Measurements from ENCODE around the gene CDHR5. TPM values are rescaled to one million over a fixed set of nuclear protein-coding genes. Genes with fewer than 3 reads are reported as not detected.

Gene CDHR5
- total RNA-seq, 4 donors from 2014 or later: 0.95 to 1.8 TPM; not detected in 2

GRCh38 chr11:645536-645935 lies 20.8 kb upstream of the CDHR5 start:
- intact Hi-C loops (cut with DNase I; ENCODE audit: low total_unique reads) (no loop called here), in situ Hi-C loops (cut with MboI; ENCODE audit: low sequenced_read_pairs in 4 of 4) (no loop called here)
- Histone ChIP-seq H3K27me3 (no peaks in the 10 kb centered on the region), H3K4me1 (no peaks in the 10 kb centered on the region), H3K27ac (no peak overlapping the region), H3K4me3 (no peak overlapping the region), H3K9me3 (no peaks in the 10 kb centered on the region), H3K36me3 (no peaks in the 10 kb centered on the region)
- no peak for ATAC-seq
- TF ChIP-seq POLR2A (IDR thresholded peaks at IDR 0.05) (no peak), CTCF (IDR thresholded peaks at IDR 0.05 in 4 of 5, conservative IDR thresholded peaks at IDR 0.05 in 1 of 5) (no peak)
- DNase-seq: no peak

GRCh38 chr11:643849-644738 lies 19.3 kb upstream of the CDHR5 start:
- Histone ChIP-seq H3K36me3 (no peaks in the 10 kb centered on the region), H3K27me3 (peaks cover under 1 to 1% (median 1%) of the 10 kb centered on the region in 3 donors), H3K4me3 (no peak overlapping the region), H3K27ac (no peak overlapping the region), H3K4me1 (no peaks in the 10 kb centered on the region), H3K9me3 (no peaks in the 10 kb centered on the region)
- TF ChIP-seq POLR2A (IDR thresholded peaks at IDR 0.05) (no peak), CTCF (IDR thresholded peaks at IDR 0.05 in 4 of 5, conservative IDR thresholded peaks at IDR 0.05 in 1 of 5) (no peak)
- DNase-seq (no peak), ATAC-seq (no peak)
- in situ Hi-C loops (cut with MboI; ENCODE audit: low sequenced_read_pairs in 4 of 4) (no loop called here), intact Hi-C loops (cut with DNase I; ENCODE audit: low total_unique reads) (no loop called here)

GRCh38 chr11:643366-643765 lies 18.6 kb upstream of the CDHR5 start:
- Histone ChIP-seq H3K27me3 (peaks cover 7 to 9% (median 8%) of the 10 kb centered on the region in 3 donors), H3K9me3 (no peaks in the 10 kb centered on the region), H3K4me1 (no peaks in the 10 kb centered on the region), H3K36me3 (no peaks in the 10 kb centered on the region), H3K27ac (no peak overlapping the region), H3K4me3 (no peak overlapping the region)
- DNase-seq (no peak), ATAC-seq (no peak)
- TF ChIP-seq CTCF (IDR thresholded peaks at IDR 0.05 in 4 of 5, conservative IDR thresholded peaks at IDR 0.05 in 1 of 5) (no peak), POLR2A (IDR thresholded peaks at IDR 0.05) (no peak)
- in situ Hi-C loops (cut with MboI; ENCODE audit: low sequenced_read_pairs in 4 of 4): no loop called here
- intact Hi-C loops (cut with DNase I; ENCODE audit: low total_unique reads): no loop called here

- no peak for ATAC-seq
- H3K4me3 ChIP-seq: no peak overlapping the region
- no peak for DNase-seq
- H3K9me3 ChIP-seq: no peaks in the 10 kb centered on the region
- TF ChIP-seq POLR2A (IDR thresholded peaks at IDR 0.05): no peak
- no peak for TF ChIP-seq CTCF (IDR thresholded peaks at IDR 0.05 in 4 of 5, conservative IDR thresholded peaks at IDR 0.05 in 1 of 5)
- peaks cover 17 to 20% (median 19%) of the 10 kb centered on the region in 3 donors for H3K27me3 ChIP-seq
- in situ Hi-C loops (cut with MboI; ENCODE audit: low sequenced_read_pairs in 4 of 4) (no loop called here), intact Hi-C loops (cut with DNase I; ENCODE audit: low total_unique reads) (no loop called here)
- H3K4me1 ChIP-seq: no peaks in the 10 kb centered on the region
- no peak overlapping the region for H3K27ac ChIP-seq
- no peaks in the 10 kb centered on the region for H3K36me3 ChIP-seq
Measured at GRCh38 chr11:641806-642370, 17.1 kb upstream of the CDHR5 start.

Data from gastrocnemius medialis (tissue), 4 donors.